Embryonic facial prominence (tissue), 1 donor: ENCODE measurements around the gene CRHR1.
"Not testable (repeated sequence)": the region's sequence is repeated elsewhere in the genome, so short reads cannot be mapped to it uniquely, and the experiment has no call there.

Experiments
- DNase-seq: peaks from one replicate; pipeline ENCODE4 v3.0.0-alpha.2; 2016; ENCODE audit errors: extremely low spot score

Gene CRHR1

GRCh38 chr17:45784293-45784740, at the start of gene CRHR1:
Gene CRHR1 (plus strand): TSS chr17:45784320. CDS start chr17:45784545, 225 bp downstream.
- no peak for DNase-seq

- DNase-seq: no peak
These were observed 49.5 kb upstream of the CRHR1 start for GRCh38 chr17:45734598-45734997.

- no peak for DNase-seq
These were observed 48.6 kb upstream of the CRHR1 start for GRCh38 chr17:45735488-45735887.

GRCh38 chr17:45739786-45740185, 44.3 kb upstream of the CRHR1 start:
- DNase-seq: no peak

GRCh38 chr17:45740553-45741330, 43.4 kb upstream of the CRHR1 start:
- no peak for DNase-seq

GRCh38 chr17:45742251-45742650, 41.9 kb upstream of the CRHR1 start:
- DNase-seq: no peak

GRCh38 chr17:45743626-45744326, 40.3 kb upstream of the CRHR1 start:
- DNase-seq: no peak

- DNase-seq: not testable (repeated sequence)
These were observed 39.3 kb upstream of the CRHR1 start for GRCh38 chr17:45744826-45745225.

- no peak for DNase-seq
These were observed 38.3 kb upstream of the CRHR1 start for GRCh38 chr17:45745601-45746494.

- no peak for DNase-seq
These were observed 36.2 kb upstream of the CRHR1 start for GRCh38 chr17:45747911-45748310.

- no peak for DNase-seq
These were observed 35.3 kb upstream of the CRHR1 start for GRCh38 chr17:45748731-45749310.

- no peak for DNase-seq
These were observed 34.2 kb upstream of the CRHR1 start for GRCh38 chr17:45749831-45750335.

GRCh38 chr17:45750779-45751440, 33.2 kb upstream of the CRHR1 start:
- no peak for DNase-seq

- no peak for DNase-seq
These were observed 32.7 kb upstream of the CRHR1 start for GRCh38 chr17:45751466-45751865.

GRCh38 chr17:45752246-45752645, 31.9 kb upstream of the CRHR1 start:
- no peak for DNase-seq

- DNase-seq: no peak
These were observed 30.4 kb upstream of the CRHR1 start for GRCh38 chr17:45753645-45754225.

GRCh38 chr17:45755050-45755449, 29.1 kb upstream of the CRHR1 start:
- no peak for DNase-seq

- DNase-seq: no peak
These were observed 27.7 kb upstream of the CRHR1 start for GRCh38 chr17:45756266-45756991.

GRCh38 chr17:45757431-45758218, 26.5 kb upstream of the CRHR1 start:
- no peak for DNase-seq
